Measurements from ENCODE around the gene NTMT1.

DNA sequence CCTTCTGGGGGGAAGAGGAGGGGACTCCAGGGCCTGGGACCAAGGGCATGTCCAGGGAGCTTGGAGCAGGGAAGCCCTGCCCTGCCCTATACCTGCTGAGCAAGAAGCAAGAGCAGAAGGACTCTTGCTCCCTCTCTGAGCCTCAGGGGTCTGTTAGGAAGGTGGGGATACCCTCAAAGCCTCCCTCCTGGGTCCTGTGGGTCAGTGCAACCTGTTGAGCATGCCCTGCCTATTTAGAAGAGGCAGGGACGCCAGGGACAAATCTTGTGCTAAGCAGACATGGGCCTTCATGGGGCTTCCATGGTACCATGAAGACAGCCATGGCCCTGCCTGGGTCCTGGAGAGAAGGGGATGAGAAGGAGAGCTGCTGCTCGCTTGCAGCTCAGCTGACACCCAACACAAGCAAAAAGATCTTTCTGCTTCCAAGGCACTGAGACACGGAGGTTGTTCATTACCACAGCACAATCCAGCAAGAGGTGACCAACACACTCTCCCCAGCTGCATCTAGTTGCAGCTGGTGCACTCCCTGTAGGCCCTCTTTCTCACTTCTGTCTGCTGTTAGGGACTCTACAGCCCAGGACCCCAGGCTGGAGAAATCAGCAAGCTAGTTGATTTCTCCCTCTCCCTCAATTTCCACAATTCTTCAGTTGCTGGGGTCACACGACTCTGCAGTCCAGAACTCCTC, 44.3 kb upstream of the NTMT1 start:
- TF ChIP-seq, protein P1, sequence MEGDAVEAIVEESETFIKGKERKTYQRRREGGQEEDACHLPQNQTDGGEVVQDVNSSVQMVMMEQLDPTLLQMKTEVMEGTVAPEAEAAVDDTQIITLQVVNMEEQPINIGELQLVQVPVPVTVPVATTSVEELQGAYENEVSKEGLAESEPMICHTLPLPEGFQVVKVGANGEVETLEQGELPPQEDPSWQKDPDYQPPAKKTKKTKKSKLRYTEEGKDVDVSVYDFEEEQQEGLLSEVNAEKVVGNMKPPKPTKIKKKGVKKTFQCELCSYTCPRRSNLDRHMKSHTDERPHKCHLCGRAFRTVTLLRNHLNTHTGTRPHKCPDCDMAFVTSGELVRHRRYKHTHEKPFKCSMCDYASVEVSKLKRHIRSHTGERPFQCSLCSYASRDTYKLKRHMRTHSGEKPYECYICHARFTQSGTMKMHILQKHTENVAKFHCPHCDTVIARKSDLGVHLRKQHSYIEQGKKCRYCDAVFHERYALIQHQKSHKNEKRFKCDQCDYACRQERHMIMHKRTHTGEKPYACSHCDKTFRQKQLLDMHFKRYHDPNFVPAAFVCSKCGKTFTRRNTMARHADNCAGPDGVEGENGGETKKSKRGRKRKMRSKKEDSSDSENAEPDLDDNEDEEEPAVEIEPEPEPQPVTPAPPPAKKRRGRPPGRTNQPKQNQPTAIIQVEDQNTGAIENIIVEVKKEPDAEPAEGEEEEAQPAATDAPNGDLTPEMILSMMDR (IDR thresholded peaks at IDR 0.05), result no peak
- no peak for TF ChIP-seq POLR2A (IDR thresholded peaks at IDR 0.05)
